HG03045 (cell line): Measurements from ENCODE around the gene AP3D1.
"Not testable (repeated sequence)": the region's sequence is repeated elsewhere in the genome, so short reads cannot be mapped to it uniquely, and the experiment has no call there.

Experiments
- ATAC-seq: cut with Tn5 transposase; IDR thresholded peaks from one replicate; pipeline ENCODE4 v1.9.1; 2021; ENCODE audit warnings: mild to moderate bottlenecking, moderate library complexity; ENCODE audit not compliant: unreplicated experiment

AP3D1 gene

DNA sequence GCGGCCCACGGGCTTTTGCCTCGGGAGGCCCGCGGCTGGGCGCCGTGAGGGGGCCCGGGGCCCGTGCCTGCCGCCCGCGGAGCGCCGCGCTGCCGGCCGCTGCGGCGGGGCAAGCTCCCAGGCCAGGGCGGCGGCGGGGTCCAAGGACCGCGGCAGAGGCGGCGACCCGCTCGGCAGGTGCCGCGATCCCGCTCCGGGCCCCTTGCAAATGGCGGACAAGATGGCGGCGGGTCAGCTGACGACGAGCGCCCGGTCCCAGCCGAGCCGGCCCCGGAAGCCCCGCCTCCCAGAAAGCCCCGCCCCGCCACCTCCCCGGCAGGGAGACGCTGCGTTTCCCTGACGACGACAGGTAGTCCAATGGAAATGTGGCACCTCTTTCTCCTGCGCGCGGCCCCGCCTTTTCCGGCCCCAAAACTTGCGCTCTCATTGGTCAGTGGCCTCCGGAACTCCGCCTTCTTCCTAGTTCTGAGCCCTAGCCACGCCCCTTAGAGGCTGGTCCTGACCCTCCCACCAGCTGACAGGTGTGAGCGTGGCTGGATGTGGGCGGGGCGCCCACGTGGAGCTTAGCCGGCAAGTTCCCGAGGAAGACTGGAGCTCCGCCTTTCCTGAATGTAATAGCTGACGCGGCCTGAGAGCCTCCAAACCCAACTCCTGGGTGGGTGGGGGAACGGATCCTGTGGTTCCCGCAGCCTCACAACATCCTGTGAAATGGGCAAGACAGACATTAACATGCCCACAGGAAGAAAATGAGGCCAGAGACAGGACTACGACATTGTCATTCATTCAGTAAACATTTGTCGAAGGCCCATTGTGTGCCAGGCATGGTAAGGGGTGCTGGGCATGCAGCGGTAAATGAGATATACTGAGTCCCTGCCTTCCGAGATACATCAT lies at the start of gene AP3D1:
AP3D1 (minus strand) TSS at position 228 of the 891 bp plus-strand sequence. CDS start 232 bp downstream, outside the sequence.
- ATAC-seq: peak; percentile 85

DNA sequence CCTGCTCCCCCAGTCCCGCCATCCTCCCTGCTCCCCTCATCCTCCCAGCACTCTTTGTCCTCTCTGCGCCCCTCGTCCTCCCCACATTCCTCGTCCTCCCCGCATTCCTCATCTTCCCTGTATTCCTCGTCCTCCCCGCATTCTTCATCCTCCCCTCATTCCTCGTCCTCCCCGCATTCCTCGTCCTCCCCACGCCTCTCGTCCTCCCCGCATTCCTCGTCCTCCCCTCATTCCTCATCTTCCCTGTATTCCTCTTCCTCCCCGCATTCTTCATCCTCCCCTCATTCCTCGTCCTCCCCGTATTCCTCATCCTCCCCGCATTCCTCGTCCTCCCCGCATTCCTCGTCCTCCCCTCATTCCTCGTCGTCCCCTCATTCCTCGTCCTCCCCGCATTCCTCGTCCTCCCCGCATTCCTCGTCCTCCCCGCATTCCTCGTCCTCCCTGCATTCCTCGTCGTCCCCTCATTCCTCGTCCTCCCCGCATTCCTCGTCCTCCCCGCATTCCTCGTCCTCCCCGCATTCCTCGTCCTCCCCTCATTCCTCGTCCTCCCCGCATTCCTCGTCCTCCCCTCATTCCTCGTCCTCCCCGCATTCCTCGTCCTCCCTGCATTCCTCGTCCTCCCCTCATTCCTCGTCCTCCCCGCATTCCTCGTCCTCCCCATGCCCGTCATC lies 49.4 kb upstream of the AP3D1 start:
- not testable (repeated sequence) for ATAC-seq

DNA sequence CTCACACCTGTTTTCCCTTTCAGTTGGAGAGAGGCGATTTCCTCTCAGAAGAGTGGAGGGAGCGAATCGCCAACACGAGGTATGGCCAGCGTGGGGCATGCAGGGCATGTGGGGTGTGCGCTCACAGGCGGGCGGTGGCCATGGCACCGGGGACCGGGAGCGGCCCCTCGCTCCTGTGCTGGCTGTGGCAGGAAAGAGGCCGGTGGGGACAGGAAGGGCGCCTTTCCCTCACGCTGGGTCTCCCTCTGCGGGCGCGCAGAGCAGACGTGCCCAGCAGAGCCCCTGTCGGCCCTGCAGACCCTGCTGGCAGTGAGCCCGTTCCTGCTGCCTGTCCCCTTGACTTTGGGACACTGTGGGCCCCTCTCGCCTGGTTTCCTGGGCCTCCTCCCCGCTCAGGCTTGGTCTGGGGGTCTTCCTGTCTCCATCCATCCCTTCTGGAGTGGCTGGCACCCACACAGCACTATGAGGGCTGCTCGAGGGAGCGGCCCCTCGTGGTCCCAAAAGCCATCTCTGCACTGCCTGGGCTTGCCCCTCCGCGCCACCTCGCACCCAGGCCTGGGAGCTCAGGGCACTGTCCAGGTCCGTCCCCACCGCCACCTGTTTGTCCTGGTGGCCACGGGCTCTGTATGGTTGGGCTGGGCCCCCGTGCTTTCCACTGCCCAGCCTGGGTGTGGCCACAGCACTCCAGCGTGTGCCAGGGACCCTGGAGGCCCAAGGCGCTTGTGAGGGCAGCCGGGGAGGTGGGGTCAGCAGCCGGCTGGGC lies 48.7 kb upstream of the AP3D1 start:
- no peak for ATAC-seq

DNA sequence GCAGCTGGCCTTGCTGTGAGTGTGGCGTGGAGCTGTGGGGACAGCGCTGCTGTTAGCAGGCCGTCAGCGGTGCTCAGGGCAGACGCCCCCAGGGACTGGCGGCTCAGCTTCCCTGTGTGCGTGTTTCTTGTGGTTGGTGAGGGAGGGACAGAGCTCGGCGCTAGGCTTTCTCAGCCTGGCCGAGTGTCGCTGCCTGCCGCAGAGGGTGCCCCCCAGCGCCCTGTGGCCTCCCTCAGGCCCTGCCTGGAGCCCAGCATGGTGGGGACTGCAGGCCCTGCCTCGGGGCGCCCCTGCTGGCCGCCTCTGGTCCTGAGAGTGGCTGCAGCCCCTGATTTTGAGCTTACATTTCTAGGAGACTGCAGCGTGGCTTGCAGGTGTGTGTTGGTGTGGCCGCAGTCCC lies 47.8 kb upstream of the AP3D1 start:
- no peak for ATAC-seq

DNA sequence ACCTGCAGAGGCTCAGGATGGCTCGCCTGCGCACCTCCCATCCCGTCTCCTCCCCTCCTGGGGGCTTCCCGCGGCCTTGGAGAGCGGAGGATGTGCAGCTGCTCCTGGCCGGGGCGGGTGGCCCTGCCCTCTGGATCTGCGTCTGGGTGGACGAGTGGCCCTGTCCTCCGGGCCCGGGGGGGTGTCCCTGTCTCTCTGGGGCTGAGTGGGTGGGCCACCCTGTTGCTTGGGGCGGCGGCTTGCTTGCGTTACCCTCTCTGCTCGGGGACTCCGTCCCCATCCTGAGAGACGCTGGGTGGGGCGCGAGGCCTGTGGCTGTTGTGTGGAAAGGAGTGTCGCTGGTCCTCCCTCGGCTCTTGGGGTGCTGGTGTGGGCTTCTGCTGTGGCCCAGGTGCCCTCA lies 47.0 kb upstream of the AP3D1 start:
- ATAC-seq: no peak

DNA sequence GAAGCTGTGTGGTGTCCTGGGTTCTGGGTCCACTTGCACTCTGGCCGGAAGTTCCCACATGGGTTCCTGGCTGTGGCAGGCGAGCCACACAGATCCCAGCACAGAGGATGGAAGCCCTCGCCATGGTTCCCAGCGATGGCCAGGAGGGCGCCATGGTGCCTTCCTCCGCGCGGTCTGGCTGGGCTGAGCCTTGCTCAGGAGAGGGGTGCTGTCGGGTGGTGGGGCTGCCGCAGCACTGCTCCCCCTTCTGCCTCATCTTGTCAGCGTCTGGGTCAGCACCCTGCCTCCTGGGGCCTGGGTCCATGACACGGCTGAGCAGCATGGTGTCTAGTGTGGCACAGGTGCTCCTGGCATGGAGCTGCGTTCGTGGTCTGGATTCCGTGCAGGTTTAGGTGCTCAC lies 45.9 kb upstream of the AP3D1 start:
- no peak for ATAC-seq

DNA sequence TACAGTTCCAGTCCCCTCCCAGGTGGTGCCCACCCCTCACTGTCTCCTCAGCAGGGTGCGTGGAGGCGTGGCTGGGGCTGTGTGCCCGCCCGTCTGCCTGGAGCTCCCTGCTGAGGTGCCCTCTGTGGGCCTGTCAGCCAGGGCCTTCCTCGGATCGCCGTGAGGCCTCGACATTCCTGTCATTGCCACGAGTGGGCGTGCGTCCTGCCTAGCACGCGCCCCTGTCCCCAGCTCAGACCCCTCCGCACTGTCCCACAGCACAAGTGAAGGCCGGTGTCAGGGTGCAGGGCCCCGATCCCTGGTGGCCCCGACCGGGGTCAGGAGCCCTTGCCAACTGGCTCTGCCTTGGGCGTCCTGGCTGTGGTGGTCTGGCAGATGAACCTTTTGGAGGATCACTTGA lies 44.5 kb upstream of the AP3D1 start:
- no peak for ATAC-seq

DNA sequence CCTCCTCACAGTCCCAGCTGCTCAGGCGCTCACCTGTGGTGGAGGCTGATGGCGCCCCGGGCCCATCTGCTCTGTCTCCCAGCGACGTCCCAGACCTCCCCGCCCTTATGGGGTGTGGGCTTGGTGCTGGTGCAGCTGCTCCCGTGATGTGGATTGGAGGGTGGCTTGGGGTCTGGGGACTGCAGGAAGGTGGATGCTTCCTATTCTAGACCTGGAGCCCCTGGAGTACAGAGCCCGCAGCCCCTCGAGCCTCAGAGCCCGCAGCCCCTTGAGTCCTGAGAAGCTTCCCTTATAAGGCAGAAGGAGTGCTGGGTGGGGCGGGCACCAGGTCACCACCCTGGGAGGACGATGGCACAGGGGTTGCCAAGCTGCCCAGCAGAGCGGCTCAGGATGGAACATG lies 44.0 kb upstream of the AP3D1 start:
- no peak for ATAC-seq

DNA sequence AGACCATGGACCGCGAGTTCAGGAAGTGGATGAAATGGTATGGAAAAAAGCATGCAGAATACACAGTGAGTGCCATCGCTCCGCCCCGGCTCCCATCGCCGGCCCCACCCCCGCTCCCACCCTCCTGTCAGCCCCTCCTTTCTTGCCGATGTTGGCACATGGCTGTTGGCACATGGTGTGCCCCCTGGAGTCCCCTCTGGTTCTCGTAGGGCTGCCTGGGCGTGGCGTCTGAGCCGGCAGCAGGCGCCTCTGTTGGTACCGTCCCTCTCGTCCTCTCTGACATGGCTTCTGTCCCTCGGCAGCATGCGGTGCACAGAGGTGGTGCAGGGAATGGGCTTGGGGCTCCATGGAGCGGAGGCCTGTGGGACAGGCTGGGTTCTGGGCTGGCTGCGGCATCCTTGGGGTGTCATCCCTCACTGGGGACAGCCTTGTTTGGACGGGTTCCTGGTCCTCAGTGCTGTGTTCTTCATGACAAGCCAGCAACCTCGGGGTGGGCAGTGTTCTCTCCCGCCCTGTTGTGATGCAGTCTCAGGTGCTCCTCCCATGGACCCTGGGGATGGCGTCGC lies 43.2 kb upstream of the AP3D1 start:
- ATAC-seq: no peak

DNA sequence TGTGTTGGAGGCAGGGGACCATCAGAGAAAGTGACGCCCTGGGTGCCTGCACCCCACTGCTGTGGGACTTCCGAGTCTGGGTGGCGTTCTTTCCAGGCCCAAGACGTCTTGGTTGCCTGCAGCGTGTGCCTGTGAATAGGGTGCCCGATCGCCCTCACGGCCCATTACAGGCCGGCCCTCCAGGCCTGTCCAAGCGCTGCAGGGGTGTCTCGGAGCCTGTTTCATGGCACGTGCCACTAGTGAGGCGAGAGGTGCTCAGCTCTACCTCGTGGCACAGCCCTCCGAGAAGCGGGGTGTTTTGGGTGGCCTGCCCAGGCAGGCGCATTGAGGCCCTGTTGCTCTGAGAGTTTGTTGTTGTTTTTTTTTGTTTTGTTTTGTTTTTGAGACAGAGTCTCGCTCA lies 42.4 kb upstream of the AP3D1 start:
- no peak for ATAC-seq

DNA sequence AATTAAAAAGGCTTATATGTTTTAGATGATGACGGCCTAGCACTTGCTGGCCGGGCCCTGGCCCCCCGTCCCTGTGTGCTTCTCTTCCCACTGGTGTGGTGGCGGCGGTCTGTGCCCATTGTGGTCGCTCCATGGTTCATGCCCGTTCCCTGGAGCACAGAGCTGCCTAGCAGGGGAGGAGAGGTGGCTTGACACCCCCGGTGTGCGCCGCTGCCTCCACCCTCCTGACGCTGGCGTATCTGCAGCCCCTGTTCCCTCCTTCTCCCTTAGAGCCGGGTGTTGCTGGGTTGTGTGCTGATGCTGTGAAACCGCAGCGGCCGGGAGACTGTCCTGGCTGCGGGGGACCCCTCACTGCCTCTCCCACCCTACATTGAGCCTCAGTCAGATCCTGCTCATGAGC lies 41.5 kb upstream of the AP3D1 start:
- no peak for ATAC-seq

DNA sequence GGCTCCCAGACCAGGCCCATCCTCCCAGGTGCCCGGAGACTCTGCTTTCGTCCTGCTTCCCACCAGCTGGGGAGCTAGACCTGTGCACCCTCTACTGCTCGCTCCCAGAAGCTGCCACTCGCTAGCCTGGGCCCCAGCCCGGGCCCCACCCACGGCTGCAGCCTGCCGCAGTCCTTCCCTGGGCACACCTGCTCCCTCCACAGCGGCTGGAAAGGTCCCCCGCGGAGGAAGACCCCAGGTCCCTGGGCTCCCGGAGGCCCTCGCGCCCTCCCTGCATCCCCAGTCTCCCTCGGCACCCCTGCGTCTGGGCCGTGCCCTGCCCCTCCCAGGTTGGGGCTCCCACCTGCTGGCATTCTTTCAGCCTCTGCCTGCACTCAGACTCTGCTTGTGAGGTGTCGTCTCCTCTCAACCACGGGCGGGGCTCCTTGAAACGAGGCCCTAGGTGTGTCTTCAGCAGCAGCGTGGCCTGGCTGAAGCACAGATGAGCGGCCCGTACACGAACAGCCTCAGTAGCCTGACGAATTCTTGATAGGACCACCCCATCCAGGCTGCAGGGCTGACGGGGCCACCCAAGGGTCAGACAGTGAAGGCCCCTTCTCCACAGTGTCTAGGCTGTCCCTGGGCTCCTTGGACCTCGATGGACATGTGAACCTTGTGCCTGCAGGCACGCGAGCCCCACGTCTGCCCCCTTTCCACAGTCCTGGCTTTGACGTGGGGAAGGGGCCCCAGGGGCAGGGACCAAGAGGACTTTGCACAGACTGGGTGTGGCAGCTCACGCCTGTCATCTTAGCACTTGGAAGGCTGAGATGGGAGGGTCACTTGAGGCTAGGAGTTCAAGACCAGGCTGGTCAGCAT lies 40.3 kb upstream of the AP3D1 start:
- no peak for ATAC-seq

DNA sequence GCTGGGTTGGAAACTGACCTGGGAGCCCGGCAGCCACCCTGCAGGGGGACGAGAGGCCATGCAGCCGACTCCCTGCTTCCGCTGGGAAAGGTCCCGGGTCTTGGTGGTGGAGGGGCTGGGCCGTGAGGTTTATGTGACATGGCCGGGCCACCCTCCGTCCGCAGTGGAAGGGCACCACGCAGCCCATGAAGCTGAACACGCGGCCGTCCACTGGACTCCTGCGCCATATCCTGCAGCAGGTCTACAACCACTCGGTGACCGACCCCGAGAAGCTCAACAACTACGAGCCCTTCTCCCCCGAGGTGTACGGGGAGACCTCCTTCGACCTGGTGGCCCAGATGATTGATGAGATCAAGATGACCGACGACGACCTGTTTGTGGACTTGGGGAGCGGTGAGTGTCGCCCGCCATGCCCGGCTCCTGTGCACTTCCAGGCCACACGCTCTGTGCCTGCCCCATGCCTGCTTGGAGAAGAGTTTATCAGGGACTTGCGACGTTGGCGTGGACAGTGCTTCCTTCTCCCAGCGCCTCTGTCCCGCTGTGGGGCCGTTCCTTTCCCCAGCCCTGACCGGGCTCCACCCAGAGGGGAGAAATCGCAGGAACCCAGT lies 39.6 kb upstream of the AP3D1 start:
- ATAC-seq: no peak

DNA sequence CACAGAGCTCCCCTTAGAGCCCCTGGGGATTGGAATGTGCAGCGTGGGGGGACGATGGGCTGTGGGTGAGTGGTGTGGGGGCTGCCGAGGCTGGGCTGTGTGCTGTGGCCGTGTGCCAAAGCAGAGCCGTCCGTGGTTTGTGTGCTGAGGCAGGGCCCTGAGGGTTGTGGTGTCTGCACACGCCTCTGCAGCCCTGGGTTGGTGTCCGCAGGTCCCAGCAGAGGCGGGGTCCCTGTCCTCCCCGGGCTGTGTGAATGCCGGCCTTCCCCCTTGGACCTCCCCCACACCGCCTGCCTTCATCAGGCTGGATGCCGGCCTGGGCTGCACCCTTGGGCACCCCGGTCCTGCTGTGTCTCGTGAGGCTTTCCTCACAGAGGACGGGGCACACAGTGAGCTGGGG lies 38.5 kb upstream of the AP3D1 start:
- ATAC-seq: no peak

DNA sequence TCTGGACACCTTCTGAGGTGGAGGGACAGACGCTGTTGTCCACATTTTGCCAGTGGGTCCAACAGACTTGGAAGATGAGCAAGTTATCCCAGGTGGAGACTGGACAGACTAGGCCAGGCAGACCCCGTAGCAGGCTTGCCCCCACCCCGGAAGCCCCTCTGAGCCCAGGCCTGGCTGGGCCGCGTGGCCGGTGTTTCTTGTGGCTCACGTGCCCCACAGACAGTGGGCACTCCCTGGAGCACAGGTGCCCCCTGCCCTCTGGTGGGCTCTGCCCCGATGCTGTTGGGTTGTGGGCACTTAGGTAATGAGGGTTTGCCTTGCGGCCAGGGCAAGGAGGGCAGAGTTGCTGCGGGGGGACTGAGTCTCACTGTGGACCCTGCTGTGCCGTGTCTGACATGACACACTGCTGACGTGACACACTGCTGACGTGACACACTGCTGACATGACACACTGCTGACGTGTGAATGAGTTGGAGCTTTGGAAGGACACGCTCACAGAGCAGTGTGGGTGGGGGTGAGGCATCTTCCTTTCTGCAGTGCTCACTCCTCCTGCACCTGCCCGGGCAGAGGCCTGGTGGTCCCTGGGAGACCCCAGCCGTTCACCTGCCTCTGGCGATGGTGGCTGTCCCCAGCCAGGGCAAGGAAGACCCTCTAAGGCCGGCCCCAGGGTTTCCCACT lies 37.5 kb upstream of the AP3D1 start:
- no peak for ATAC-seq

DNA sequence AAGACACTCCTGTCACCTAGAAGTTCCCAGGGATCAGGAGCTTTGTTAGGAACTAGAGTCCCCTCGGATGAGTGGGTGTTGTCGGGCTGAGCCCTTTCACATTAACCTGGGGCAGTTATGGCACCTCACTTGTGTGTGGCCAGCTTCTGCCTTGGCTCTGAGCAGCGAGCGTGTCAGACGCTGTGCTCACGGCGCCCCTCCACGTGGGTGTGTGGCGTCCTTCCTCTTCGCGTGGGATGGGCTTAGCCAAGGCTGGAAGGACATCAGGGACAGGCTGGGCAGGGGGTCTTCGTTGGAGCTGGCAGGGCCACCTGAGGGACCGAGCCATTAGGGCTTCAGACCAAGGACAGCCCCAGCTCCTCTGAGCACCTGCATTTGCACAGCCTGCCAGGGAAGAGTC lies 35.8 kb upstream of the AP3D1 start:
- no peak for ATAC-seq

DNA sequence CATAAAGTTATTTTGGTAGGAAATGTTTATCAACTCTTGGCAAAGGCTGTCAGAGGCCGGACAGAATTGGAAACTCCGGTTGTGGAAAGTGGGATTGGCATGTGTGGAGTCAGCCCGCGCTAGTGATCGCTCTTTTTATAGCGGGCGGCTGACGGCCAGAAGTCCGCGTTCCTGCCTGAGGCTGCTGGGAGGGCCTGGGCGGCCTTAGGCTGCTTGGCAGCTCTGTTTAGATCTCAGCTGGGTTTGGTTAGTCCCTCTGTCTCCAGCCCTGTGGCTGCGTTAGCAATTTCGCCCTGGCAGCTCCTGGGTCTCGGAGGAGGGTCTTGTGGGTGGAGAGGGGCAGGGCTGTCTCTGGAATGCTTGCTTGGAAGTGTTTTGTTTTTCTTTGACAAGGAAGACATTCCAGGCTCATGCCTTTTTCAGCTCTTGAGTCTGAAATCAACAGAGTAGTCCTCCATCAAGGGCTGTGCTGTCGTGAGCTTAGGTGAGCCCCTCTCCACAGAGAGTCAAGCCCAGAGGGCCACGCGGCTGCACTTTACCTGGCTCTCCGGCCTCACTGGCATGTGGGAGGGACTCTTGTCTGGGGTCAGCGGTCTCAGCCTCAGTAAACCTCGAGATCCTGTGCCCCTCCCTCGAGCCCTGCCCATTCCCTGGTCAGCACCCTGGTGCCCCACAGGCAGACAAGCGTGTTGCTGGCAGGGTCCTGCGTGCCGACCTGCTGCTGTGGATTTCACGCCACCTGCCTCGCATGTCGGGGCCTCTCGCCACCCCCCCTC lies 34.9 kb upstream of the AP3D1 start:
- ATAC-seq: no peak

DNA sequence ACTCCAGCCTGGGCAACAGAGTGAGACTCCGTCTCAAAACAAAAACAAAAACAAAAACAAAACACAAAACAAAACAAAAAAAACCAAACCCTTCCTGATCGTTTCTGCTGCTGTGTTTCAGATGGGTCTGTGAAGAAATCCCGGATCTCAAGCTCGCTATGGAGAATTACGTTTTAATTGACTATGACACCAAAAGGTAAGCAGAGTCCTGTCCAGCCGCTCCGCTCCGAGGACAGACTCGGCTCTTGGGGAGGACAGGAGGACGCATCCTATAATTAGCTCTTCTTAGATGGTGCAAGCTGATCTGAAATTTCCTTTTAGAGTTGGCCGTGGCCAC lies 34.3 kb upstream of the AP3D1 start:
- no peak for ATAC-seq
